Keratinocyte (primary cell): ENCODE results near the gene BAG5. TPM values are rescaled to one million over a fixed set of nuclear protein-coding genes. Genes with fewer than 3 reads are reported as not detected.

Source experiments
- DNase-seq: peaks from one replicate; pipeline ENCODE4 v3.0.0-alpha.2; 2011; ENCODE audit warnings: low read depth, missing footprints, low spot score
- FAIRE-seq: peaks from 2 replicates; lab custom pipeline; 2011; peaks lifted over from hg19 to GRCh38; lab: Jason Lieb, UNC
- H2AFZ ChIP-seq: 2 replicates; pipeline ENCODE4 v1.6.0; 2012; ENCODE audit warnings: low read length, control low read depth, inconsistent platforms; ENCODE audit not compliant: control insufficient read depth
- H3K27ac ChIP-seq: 2 replicates; pipeline ENCODE4 v1.5.1; 2011; ENCODE audit warnings: low read length; ENCODE audit not compliant: control insufficient read depth, insufficient read depth
- H3K27me3 ChIP-seq: 3 replicates; pipeline ENCODE4 v1.6.0; 2011; ENCODE audit warnings: low read length; ENCODE audit not compliant: control insufficient read depth, insufficient read depth; ENCODE audit errors: extremely low read depth
- H3K36me3 ChIP-seq, 2 experiments: 2 replicates in 1 of 2; 3 replicates in 1 of 2; pipeline ENCODE4 v1.5.1; 2011; ENCODE audit warnings: low read length in 2 of 2, mild to moderate bottlenecking in 1 of 2; ENCODE audit not compliant: control insufficient read depth in 2 of 2, insufficient read depth in 2 of 2; ENCODE audit errors: extremely low read depth in 1 of 2
- H3K4me1 ChIP-seq: 3 replicates; pipeline ENCODE4 v1.5.1; 2011; ENCODE audit warnings: low read length; ENCODE audit not compliant: control insufficient read depth, insufficient read depth; ENCODE audit errors: extremely low read depth
- H3K4me2 ChIP-seq: 3 replicates; pipeline ENCODE4 v1.6.0; 2011; ENCODE audit warnings: low read depth, low read length; ENCODE audit not compliant: control insufficient read depth, insufficient read depth; ENCODE audit errors: extremely low read depth
- H3K4me3 ChIP-seq, 3 experiments: fragments of 200-600 bp in 1 of 3; sonication (generic) in 1 of 3; 2 replicates in 2 of 3; 3 replicates in 1 of 3; pipeline ENCODE4 v1.5.1; 2011 to 2016; ENCODE audit warnings: low read length in 3 of 3, mild to moderate bottlenecking in 3 of 3, control low read depth in 2 of 3, inconsistent platforms in 1 of 3, low read depth in 1 of 3, mixed read lengths in 1 of 3, mixed run types in 1 of 3, moderate library complexity in 1 of 3; ENCODE audit not compliant: control insufficient read depth in 2 of 3, insufficient read depth in 2 of 3; ENCODE audit errors: extremely low read depth in 1 of 3
- H3K79me2 ChIP-seq: 2 replicates; pipeline ENCODE4 v1.6.0; 2012; ENCODE audit warnings: low read length; ENCODE audit not compliant: control insufficient read depth, insufficient read depth
- H3K9ac ChIP-seq: 3 replicates; pipeline ENCODE4 v1.6.0; 2011; ENCODE audit warnings: low read length; ENCODE audit not compliant: control insufficient read depth, insufficient read depth; ENCODE audit errors: extremely low read depth
- H3K9me1 ChIP-seq: 3 replicates; pipeline ENCODE4 v1.6.0; 2011; ENCODE audit warnings: low read length; ENCODE audit not compliant: control insufficient read depth, insufficient read depth; ENCODE audit errors: extremely low read depth
- H3K9me3 ChIP-seq: 2 replicates; pipeline ENCODE4 v1.5.1; 2012; ENCODE audit warnings: low read depth, low read length; ENCODE audit not compliant: control insufficient read depth
- H4K20me1 ChIP-seq: 3 replicates; pipeline ENCODE4 v1.6.0; 2011; ENCODE audit warnings: low read length; ENCODE audit not compliant: control insufficient read depth, insufficient read depth; ENCODE audit errors: extremely low read depth
- CTCF ChIP-seq, 3 experiments: IDR thresholded peaks in 1 of 3; conservative IDR thresholded peaks in 1 of 3; optimal IDR thresholded peaks in 1 of 3; 2 replicates in 2 of 3; 3 replicates in 1 of 3; pipeline versions ENCODE3 to v1.5.1; 2011; ENCODE audit warnings: low read length in 3 of 3, mild to moderate bottlenecking in 3 of 3, moderate library complexity in 2 of 3, control low read depth in 1 of 3, inconsistent platforms in 1 of 3; ENCODE audit not compliant: insufficient read depth in 2 of 3; ENCODE audit errors: extremely low read depth in 1 of 3
- EZH2 ChIP-seq: IDR thresholded peaks from one replicate; pipeline ENCODE4 v1.6.1; 2012; ENCODE audit warnings: inconsistent platforms, mild to moderate bottlenecking, low read length, moderate library complexity
- dilution Hi-C: fragments of 300-500 bp; cut with MboI; formaldehyde crosslinking; loops from one replicate; pipeline ENCODE4 v1.7.0; 2020; ENCODE audit warnings: low sequenced_read_pairs; ENCODE audit not compliant: extremely low pct_ligation_motif_present
- polyA plus RNA-seq, 5 experiments: library from polyadenylated mRNA; depleted of rRNA in 3 of 5; stranded (reverse) in 3 of 5; stranded (forward) in 1 of 5; unstranded in 1 of 5; fragments of >200 nt; gene quantifications; 1 replicate in 1 of 5; 2 replicates in 3 of 5; 3 replicates in 1 of 5; pipeline versions ENCODE4 v1.2.1 to v1.2.3, GENCODE V29; 2011 to 2012; ENCODE audit warnings: missing spikeins in 2 of 5, low read depth in 1 of 5, low replicate concordance in 1 of 5

BAG5 gene
- polyA plus RNA-seq, 1 donor (not counting 4 experiments of a cell fraction or from before 2014, with no cell fraction given), result 14.4 TPM

- DNase-seq (no peak), FAIRE-seq (no peak)
- Histone ChIP-seq H3K4me1 (peaks cover 24% of the 10 kb centered on the region), H3K27me3 (peaks cover 43% of the 10 kb centered on the region), H3K9me3 (no peaks in the 10 kb centered on the region), H4K20me1 (peaks cover 7% of the 10 kb centered on the region), H2AFZ (no peak overlapping the region), H3K4me2 (peak overlapping the region; percentile 37), H3K36me3 (peaks cover 0 to under 1% of the 10 kb centered on the region in 2 experiments), H3K9me1 (no peaks in the 10 kb centered on the region), H3K4me3 (peak overlapping the region in 2 of 3 experiments; percentile 18 to 38), H3K9ac (no peak overlapping the region), H3K79me2 (no peaks in the 10 kb centered on the region), H3K27ac (no peak overlapping the region)
- TF ChIP-seq EZH2 (no peak), CTCF (optimal IDR thresholded peaks at IDR 0.05 in 1 of 3, IDR thresholded peaks at IDR 0.05 in 1 of 3, conservative IDR thresholded peaks at IDR 0.05 in 1 of 3; ENCODE audit: extremely low read depth in 1 of 3, insufficient read depth in 2 of 3, low read length in 3 of 3) (no peak)
- dilution Hi-C loops, result no loop called here
Measured at GRCh38 chr14:103521438-103521950, 41.0 kb downstream of the BAG5 start.

GRCh38 chr14:103520657-103521437 lies 41.6 kb downstream of the BAG5 start:
- DNase-seq (no peak), FAIRE-seq (no peak)
- Histone ChIP-seq H3K9me1 (no peaks in the 10 kb centered on the region), H3K4me1 (peaks cover 24% of the 10 kb centered on the region), H3K4me2 (peak overlapping the region; percentile 37), H3K36me3 (peaks cover 0 to 2% of the 10 kb centered on the region in 2 experiments), H3K27ac (no peak overlapping the region), H2AFZ (no peak overlapping the region), H3K27me3 (peaks cover 43% of the 10 kb centered on the region), H3K9ac (no peak overlapping the region), H3K4me3 (peak overlapping the region; percentile 18 to 38 (median 27)), H4K20me1 (peaks cover 7% of the 10 kb centered on the region), H3K79me2 (no peaks in the 10 kb centered on the region), H3K9me3 (no peaks in the 10 kb centered on the region)
- TF ChIP-seq CTCF (optimal IDR thresholded peaks at IDR 0.05 in 1 of 3, IDR thresholded peaks at IDR 0.05 in 1 of 3, conservative IDR thresholded peaks at IDR 0.05 in 1 of 3; ENCODE audit: extremely low read depth in 1 of 3, insufficient read depth in 2 of 3, low read length in 3 of 3), result peak in 1 of 3 experiments; percentile 55
- peak; percentile 89 for TF ChIP-seq EZH2
- dilution Hi-C loops, result no loop called here
